SK-N-SH (cell line): ENCODE data around the gene RNPEPL1. TPM values are rescaled to one million over a fixed set of nuclear protein-coding genes. Genes with fewer than 3 reads are reported as not detected.

Source experiments
- CTCF ChIA-PET: fragments of 300-600, 350-600 bp; formaldehyde crosslinking; extraction: SDS; loops from one replicate; lab custom pipeline; 2021; lab: Yijun Ruan, JAX
- POLR2A ChIA-PET: fragments of 350-600 bp; sonication (Branson Sonifier 250); formaldehyde crosslinking; extraction: SDS; loops from one replicate; lab custom pipeline; 2020; ENCODE audit warnings: antibody characterized with exemption, inconsistent platforms; lab: Yijun Ruan, JAX
- DNase-seq: peaks from one replicate; pipeline ENCODE4 v3.0.0; 2012
- H2AFZ ChIP-seq: fragments of 200-600 bp; sonication (generic); 2 replicates; pipeline ENCODE4 v1.8.1; 2016; ENCODE audit warnings: antibody characterized with exemption, mild to moderate bottlenecking, low read depth
- H3F3A ChIP-seq: fragments of 200-600 bp; sonication (generic); replicated peaks from 2 replicates; pipeline ENCODE3; 2016; ENCODE audit warnings: antibody characterized with exemption, mild to moderate bottlenecking; ENCODE audit not compliant: insufficient read depth
- H3K27ac ChIP-seq, 2 experiments: fragments of 200-500 bp in 1 of 2; fragments of 200-600 bp in 1 of 2; sonication (Bioruptor generic) in 1 of 2; sonication (generic), shearing (Covaris generic) in 1 of 2; 2 replicates each; pipeline versions ENCODE4 v1.5.1 to v1.6.1; 2014 to 2016; ENCODE audit warnings: low read depth in 2 of 2, inconsistent platforms in 1 of 2, low read length in 1 of 2, mild to moderate bottlenecking in 1 of 2, mixed read lengths in 1 of 2
- H3K27me3 ChIP-seq: fragments of 200-600 bp; sonication (generic), shearing (Covaris generic); 2 replicates; pipeline ENCODE4 v1.6.1; 2016; ENCODE audit warnings: mixed run types; ENCODE audit not compliant: insufficient read depth
- H3K36me3 ChIP-seq, 2 experiments: fragments of 200-500 bp in 1 of 2; fragments of 200-600 bp in 1 of 2; sonication (Bioruptor generic) in 1 of 2; sonication (generic) in 1 of 2; replicated peaks in 1 of 2; 2 replicates each; pipeline versions ENCODE3 to v1.5.1; 2014 to 2016; ENCODE audit warnings: low read length in 1 of 2, mild to moderate bottlenecking in 1 of 2; ENCODE audit not compliant: insufficient read depth in 2 of 2, control insufficient read depth in 1 of 2
- H3K4me1 ChIP-seq, 2 experiments: fragments of 200-500 bp in 1 of 2; fragments of 200-600 bp in 1 of 2; sonication (Bioruptor generic) in 1 of 2; sonication (generic), shearing (Covaris generic) in 1 of 2; 2 replicates each; pipeline versions ENCODE4 v1.5.1 to v1.6.1; 2014 to 2016; ENCODE audit warnings: low read depth in 1 of 2, low read length in 1 of 2, mixed run types in 1 of 2; ENCODE audit not compliant: insufficient read depth in 2 of 2, control insufficient read depth in 1 of 2
- H3K4me2 ChIP-seq: fragments of 200-600 bp; sonication (generic), shearing (Covaris generic); 2 replicates; pipeline ENCODE4 v1.6.1; 2017; ENCODE audit warnings: mixed run types
- H3K4me3 ChIP-seq, 2 experiments: fragments of 200-500 bp in 1 of 2; fragments of 200-600 bp in 1 of 2; sonication (Bioruptor generic) in 1 of 2; sonication (generic), shearing (Covaris generic) in 1 of 2; 2 replicates each; pipeline versions ENCODE4 v1.5.1 to v1.8.1; 2014 to 2016; ENCODE audit warnings: low read depth in 2 of 2, inconsistent platforms in 1 of 2, low read length in 1 of 2, mild to moderate bottlenecking in 1 of 2, mixed read lengths in 1 of 2, moderate library complexity in 1 of 2
- H3K79me2 ChIP-seq: fragments of 200-600 bp; sonication (generic); 2 replicates; pipeline ENCODE4 v1.8.1; 2017; ENCODE audit warnings: mild to moderate bottlenecking; ENCODE audit not compliant: insufficient read depth
- H3K9ac ChIP-seq: fragments of 200-600 bp; sonication (generic); 2 replicates; pipeline ENCODE4 v1.6.1; 2017; ENCODE audit warnings: mixed run types
- H3K9me2 ChIP-seq: fragments of 200-600 bp; sonication (generic); 2 replicates; pipeline ENCODE4 v1.6.1; 2017; ENCODE audit warnings: mixed run types
- H3K9me3 ChIP-seq: fragments of 200-600 bp; sonication (generic); 2 replicates; pipeline ENCODE4 v1.6.1; 2017; ENCODE audit warnings: mixed run types, mild to moderate bottlenecking, moderate library complexity
- H4K20me1 ChIP-seq: fragments of 200-600 bp; sonication (generic); 2 replicates; pipeline ENCODE4 v1.6.1; 2017; ENCODE audit warnings: mild to moderate bottlenecking, mixed run types; ENCODE audit not compliant: insufficient read depth
- CHD2 ChIP-seq: fragments of 150-350 bp; IDR thresholded peaks from 2 replicates; pipeline ENCODE4 v1.6.1; 2018; ENCODE audit warnings: low read length; ENCODE audit not compliant: partially characterized antibody
- ELF1 ChIP-seq: IDR thresholded peaks from 2 replicates; pipeline ENCODE4 v1.4.0; 2012
- EP300 ChIP-seq, 2 experiments: IDR thresholded peaks; 2 replicates each; pipeline versions ENCODE4 v1.4.0 to v1.6.1; 2012; ENCODE audit warnings: borderline replicate concordance in 1 of 2, low read depth in 1 of 2, low read length in 1 of 2
- EZH2phosphoT487 ChIP-seq: fragments of 200-600 bp; sonication (generic); IDR thresholded peaks from 2 replicates; pipeline ENCODE4 v1.6.1; 2017; ENCODE audit warnings: low read depth, mixed run types, mild to moderate bottlenecking, antibody characterized with exemption, moderate library complexity, borderline replicate concordance
- GABPA ChIP-seq: IDR thresholded peaks from 2 replicates; pipeline ENCODE4 v1.4.0; 2012; ENCODE audit warnings: low read depth, mild to moderate bottlenecking
- GATA2 ChIP-seq: sonication (generic); formaldehyde crosslinking; IDR thresholded peaks from 2 replicates; pipeline ENCODE4 v1.5.0; 2020; ENCODE audit warnings: mild to moderate bottlenecking, missing genetic modification reagents
- MAX ChIP-seq: IDR thresholded peaks from 2 replicates; pipeline ENCODE4 v1.4.0; 2012; ENCODE audit warnings: low read depth
- NRF1 ChIP-seq: IDR thresholded peaks from 2 replicates; pipeline ENCODE4 v1.6.1; 2012; ENCODE audit warnings: low read depth, mild to moderate bottlenecking, low read length
- PBX3 ChIP-seq: IDR thresholded peaks from 2 replicates; pipeline ENCODE4; 2012
- POLR2AphosphoS5 ChIP-seq: IDR thresholded peaks from 2 replicates; pipeline ENCODE4 v1.6.1; 2012; ENCODE audit warnings: low read depth, low read length
- RCOR1 ChIP-seq: fragments of 150-350 bp; IDR thresholded peaks from 2 replicates; pipeline ENCODE4 v1.6.1; 2017; ENCODE audit warnings: antibody characterized with exemption, low read length
- REST ChIP-seq: IDR thresholded peaks from 2 replicates; pipeline ENCODE4 v1.6.1; 2012; ENCODE audit warnings: mild to moderate bottlenecking, low read depth, low read length, moderate library complexity
- RFX5 ChIP-seq: IDR thresholded peaks from 2 replicates; pipeline ENCODE4 v1.6.1; 2012; ENCODE audit warnings: mild to moderate bottlenecking, improper control_type of control experiment, low read length
- SIN3A ChIP-seq: IDR thresholded peaks from 2 replicates; pipeline ENCODE4 v1.6.1; 2012; ENCODE audit warnings: low read depth, mild to moderate bottlenecking, low read length, moderate library complexity, borderline replicate concordance
- USF1 ChIP-seq: IDR thresholded peaks from 2 replicates; pipeline ENCODE4 v1.4.0; 2012; ENCODE audit warnings: low read depth, borderline replicate concordance
- WGBS: methylation state at CpG from one replicate; pipeline ENCODE4 v1.1.6; 2017; ENCODE audit warnings: low lambda C conversion rate; 5-methylcytosine and 5-hydroxymethylcytosine counted together
- polyA plus RNA-seq, 3 experiments: library from polyadenylated mRNA; depleted of rRNA; stranded (reverse); fragments of >200 nt; gene quantifications; 2 replicates each; pipeline ENCODE4 v1.2.3, GENCODE V29; 2012
- TF ChIP-seq, protein P1 (sequence below): IDR thresholded peaks from 2 replicates; pipeline ENCODE4 v1.4.0; 2012; ENCODE audit warnings: low read depth, borderline replicate concordance
- TF ChIP-seq, protein P2 (sequence below): fragments of 150-350 bp; IDR thresholded peaks from 2 replicates; pipeline ENCODE4 v1.6.1; 2016; ENCODE audit warnings: mild to moderate bottlenecking, low read depth, low read length

RNPEPL1 gene
- polyA plus RNA-seq, 1 of the 3 experiments (the other 2 are of a cell fraction) = 14.3 TPM

DNA sequence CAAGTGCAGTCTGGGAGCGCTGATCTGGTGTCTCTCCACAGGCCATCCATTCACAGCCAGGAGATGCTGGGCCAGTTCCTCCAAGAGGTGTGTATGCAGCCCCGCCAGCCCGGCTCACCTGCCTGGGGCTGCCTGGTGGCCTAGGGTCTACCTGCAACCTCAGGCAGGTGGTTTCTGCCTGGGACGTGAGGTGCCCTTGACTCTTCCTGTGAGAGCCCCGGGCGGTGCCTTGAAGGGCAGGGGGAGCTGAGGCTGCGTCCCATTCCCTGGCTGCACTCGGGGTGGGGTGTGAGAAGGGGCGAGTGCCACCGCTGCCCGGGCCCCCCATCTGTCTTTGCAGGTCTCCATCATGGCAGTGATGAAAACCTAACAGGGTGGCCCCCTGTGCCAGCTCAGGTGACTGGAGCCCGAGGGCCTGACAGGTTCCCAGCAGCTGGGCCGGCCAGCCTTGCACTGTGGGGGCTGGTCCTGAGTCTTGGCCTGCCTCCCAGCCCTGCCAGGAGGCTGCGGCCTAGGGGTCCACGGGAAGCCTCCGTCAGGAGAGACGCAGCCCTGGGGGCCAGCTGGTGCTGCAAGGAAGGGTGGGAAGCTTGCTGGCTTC, 30.1 kb downstream of the RNPEPL1 start:
- Histone ChIP-seq H3K27ac (no peak overlapping the region), H3K36me3 (peaks cover 0 to 26% of the 10 kb centered on the region in 2 experiments), H2AFZ (no peak overlapping the region), H3K4me3 (no peak overlapping the region), H3K79me2 (peaks cover 3% of the 10 kb centered on the region; the same call in 1 of the 2 replicates), H3K9me3 (no peaks in the 10 kb centered on the region), H4K20me1 (0 out of 2 replicates have a peak, but pooled peaks cover 2% of the 10 kb centered on the region), H3K9ac (no peak overlapping the region), H3K4me1 (peaks cover 0 to 3% of the 10 kb centered on the region in 2 experiments; a peak in 1 of 4 replicates), H3K9me2 (no peaks in the 10 kb centered on the region), H3F3A (no peaks in the 10 kb centered on the region), H3K27me3 (no peaks in the 10 kb centered on the region), H3K4me2 (no peak overlapping the region)
- TF ChIP-seq MAX (no peak), EZH2phosphoT487 (no peak)
- POLR2A ChIA-PET = interaction anchor here (1.9 kb wide), 1 partner anchor 12 kb away, joined by 5 read pairs; the partner anchor contains the start of gene CAPN10
- DNase-seq = no peak
- CTCF ChIA-PET = no interaction called here
- WGBS = no CpG with 5 or more reads among the region's 17 CpGs

DNA sequence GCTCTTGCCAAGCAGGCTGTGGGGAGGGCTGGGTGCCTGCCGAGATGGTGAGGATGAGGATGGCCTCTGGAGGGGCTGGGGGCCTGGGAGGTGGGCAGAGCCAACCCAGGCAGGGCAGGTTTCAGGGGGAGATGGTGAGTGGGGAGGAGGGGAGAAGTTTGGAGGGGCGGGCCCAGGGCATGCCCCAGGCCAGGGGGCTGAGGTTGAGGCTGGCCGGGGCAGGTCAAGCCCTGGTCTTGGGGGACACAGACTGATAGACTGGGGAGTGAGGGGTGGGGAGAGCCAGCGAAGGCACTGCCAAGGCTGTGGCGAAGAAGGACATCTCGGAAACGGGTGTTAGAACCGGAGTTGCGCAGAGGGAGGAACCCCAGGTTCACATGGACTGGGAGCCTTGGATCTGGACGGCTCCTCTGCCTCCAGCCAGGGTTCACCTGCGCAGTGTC, 30.9 kb downstream of the RNPEPL1 start:
- DNase-seq = no peak
- ChIA-PET POLR2A (interaction anchor here (1.9 kb wide), 1 partner anchor 13 kb away, joined by 5 read pairs; the partner anchor contains the start of gene CAPN10), CTCF (no interaction called here)
- Histone ChIP-seq H4K20me1 (no peaks in the 10 kb centered on the region), H3K9me2 (no peaks in the 10 kb centered on the region), H3K27me3 (no peaks in the 10 kb centered on the region), H3K27ac (no peak overlapping the region), H3K36me3 (peaks cover 0 to 25% of the 10 kb centered on the region in 2 experiments), H2AFZ (no peak overlapping the region), H3F3A (no peaks in the 10 kb centered on the region), H3K4me1 (peaks cover 0 to 5% of the 10 kb centered on the region in 2 experiments; a peak in 1 of 4 replicates), H3K9ac (no peak overlapping the region), H3K4me2 (no peak overlapping the region), H3K9me3 (no peaks in the 10 kb centered on the region), H3K4me3 (no peak overlapping the region), H3K79me2 (no peaks in the 10 kb centered on the region)
- TF ChIP-seq RCOR1 (no peak), SIN3A (no peak), USF1 (no peak), GABPA (no peak), GATA2 (no peak), NRF1 (no peak), POLR2AphosphoS5 (no peak), RFX5 (no peak), CHD2 (no peak), EP300 (IDR thresholded peaks at IDR 0.05; ENCODE audit: borderline replicate concordance in 1 of 2, low read depth in 1 of 2, low read length in 1 of 2) (no peak), PBX3 (no peak), ELF1 (no peak), REST (no peak)
- TF ChIP-seq, protein P1, sequence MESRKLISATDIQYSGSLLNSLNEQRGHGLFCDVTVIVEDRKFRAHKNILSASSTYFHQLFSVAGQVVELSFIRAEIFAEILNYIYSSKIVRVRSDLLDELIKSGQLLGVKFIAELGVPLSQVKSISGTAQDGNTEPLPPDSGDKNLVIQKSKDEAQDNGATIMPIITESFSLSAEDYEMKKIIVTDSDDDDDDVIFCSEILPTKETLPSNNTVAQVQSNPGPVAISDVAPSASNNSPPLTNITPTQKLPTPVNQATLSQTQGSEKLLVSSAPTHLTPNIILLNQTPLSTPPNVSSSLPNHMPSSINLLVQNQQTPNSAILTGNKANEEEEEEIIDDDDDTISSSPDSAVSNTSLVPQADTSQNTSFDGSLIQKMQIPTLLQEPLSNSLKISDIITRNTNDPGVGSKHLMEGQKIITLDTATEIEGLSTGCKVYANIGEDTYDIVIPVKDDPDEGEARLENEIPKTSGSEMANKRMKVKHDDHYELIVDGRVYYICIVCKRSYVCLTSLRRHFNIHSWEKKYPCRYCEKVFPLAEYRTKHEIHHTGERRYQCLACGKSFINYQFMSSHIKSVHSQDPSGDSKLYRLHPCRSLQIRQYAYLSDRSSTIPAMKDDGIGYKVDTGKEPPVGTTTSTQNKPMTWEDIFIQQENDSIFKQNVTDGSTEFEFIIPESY = no peak
- TF ChIP-seq, protein P2, sequence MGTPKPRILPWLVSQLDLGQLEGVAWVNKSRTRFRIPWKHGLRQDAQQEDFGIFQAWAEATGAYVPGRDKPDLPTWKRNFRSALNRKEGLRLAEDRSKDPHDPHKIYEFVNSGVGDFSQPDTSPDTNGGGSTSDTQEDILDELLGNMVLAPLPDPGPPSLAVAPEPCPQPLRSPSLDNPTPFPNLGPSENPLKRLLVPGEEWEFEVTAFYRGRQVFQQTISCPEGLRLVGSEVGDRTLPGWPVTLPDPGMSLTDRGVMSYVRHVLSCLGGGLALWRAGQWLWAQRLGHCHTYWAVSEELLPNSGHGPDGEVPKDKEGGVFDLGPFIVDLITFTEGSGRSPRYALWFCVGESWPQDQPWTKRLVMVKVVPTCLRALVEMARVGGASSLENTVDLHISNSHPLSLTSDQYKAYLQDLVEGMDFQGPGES = no peak
- 96% methylated on average over 11 of the region's 11 CpGs for WGBS
